Heart left ventricle (tissue), 16 donors: ENCODE measurements around the gene CDC27. TPM values are rescaled to one million over a fixed set of nuclear protein-coding genes. Genes with fewer than 3 reads are reported as not detected.

Experiments
- ATAC-seq, 4 donors: fragments of 200-7000 bp; cut with Tn5 transposase; one replicate each; pipeline ENCODE4 v1.9.1; 2020 to 2022; ENCODE audit warnings: moderate library complexity in 4 of 4, mild to moderate bottlenecking in 3 of 4, moderate number of reproducible peaks in 1 of 4
- DNase-seq, 5 donors: peaks; one replicate each; pipeline ENCODE4 v3.0.0-alpha.2; 2020
- H3K27ac ChIP-seq, 12 donors: fragments of 200-600 bp; sonication (generic) in 4 of 12; one replicate each; pipeline versions ENCODE4 v1.5.0 to v1.8.0; 2016 to 2022; ENCODE audit warnings: mild to moderate bottlenecking in 2 of 12
- H3K27me3 ChIP-seq, 9 donors: fragments of 200-600 bp; sonication (generic) in 2 of 9; one replicate each; pipeline versions ENCODE4 v1.5.1 to v1.8.0; 2016 to 2022; ENCODE audit warnings: mild to moderate bottlenecking in 3 of 9
- H3K36me3 ChIP-seq, 9 donors: fragments of 200-600 bp; sonication (generic) in 2 of 9; one replicate each; pipeline versions ENCODE4 v1.5.0 to v1.8.0; 2018 to 2022; ENCODE audit warnings: mild to moderate bottlenecking in 2 of 9
- H3K4me1 ChIP-seq, 12 donors: fragments of 200-600 bp; sonication (generic) in 4 of 12; one replicate each; pipeline versions ENCODE4 v1.5.0 to v1.8.0; 2016 to 2022; ENCODE audit warnings: mild to moderate bottlenecking in 3 of 12
- H3K4me3 ChIP-seq, 12 donors: fragments of 200-600 bp; sonication (generic) in 4 of 12; one replicate each; pipeline versions ENCODE4 v1.5.0 to v1.8.0; 2017 to 2022; ENCODE audit warnings: mild to moderate bottlenecking in 9 of 12, moderate library complexity in 4 of 12
- H3K9me3 ChIP-seq, 12 donors: fragments of 200-600 bp; sonication (generic) in 4 of 12; one replicate each; pipeline versions ENCODE4 v1.5.0 to v1.8.0; 2016 to 2022; ENCODE audit warnings: mild to moderate bottlenecking in 1 of 12
- POLR2A ChIP-seq, 2 donors: fragments of 450-650 bp; IDR thresholded peaks; one replicate each; pipeline ENCODE4 v1.6.1; 2017; ENCODE audit warnings: antibody characterized with exemption in 2 of 2, mild to moderate bottlenecking in 2 of 2, moderate library complexity in 2 of 2
- WGBS, 4 donors: extraction: QIAGEN DNeasy Blood & Tissue Kit in 2 of 4; methylation state at CpG; one replicate each; pipeline versions ENCODE4 v1.1.5 to v1.1.7; 2013 to 2018; 5-methylcytosine and 5-hydroxymethylcytosine counted together
- intact Hi-C, 10 donors: fragments of 100-400 bp; cut with DNase I; formaldehyde crosslinking; loops; one replicate each; pipeline versions ENCODE4 v1.11.1 to v1.14.2; 2022
- polyA plus RNA-seq, 2 donors: library from polyadenylated mRNA; stranded (reverse); fragments of 200-250 nt; gene quantifications; one replicate each; pipeline ENCODE4 v1.2.3, GENCODE V29; 2013
- total RNA-seq, 9 donors: library from RNA; depleted of rRNA in 2 of 9; stranded (reverse); fragments of >200 nt in 2 of 9; fragmentation: NEBNext Ultra II Directional in 3 of 9; extraction: Animal tissue kit (Norgen Biotek cat#: 25700) in 3 of 9; gene quantifications; one replicate each; pipeline versions ENCODE4 v1.1.0 to v1.2.4, GENCODE V29; 2016 to 2023
- TF ChIP-seq, protein P1 (sequence below), 12 donors: fragments of 200-600 bp; sonication (generic) in 4 of 12; IDR thresholded peaks; one replicate each; pipeline versions ENCODE4 v1.5.0 to v1.8.0; 2018 to 2022; ENCODE audit warnings: antibody characterized with exemption in 12 of 12, mild to moderate bottlenecking in 5 of 12
- donor health status: ischemic (EF 13 %, LVEDD 7.1; RV severe dilation, severe dysfunction).
- donor health status: healthy with polysubstance abuse.
- donor health status: DM: no; HTN: yes; CAD: no.
- donor health status: DM: no; HTN: no; CAD: no.
- donor health status: ischemic (EF 25% LVEDD 6.9; RV normal size, moderate dysfunction).
- donor health status: ischemic (EF 25% LVEDD 5.7; RV mildly dilated, moderate dysfunction).
- donor health status: healthy.
- donor health status: DM: yes; HTN: yes; CAD: no.
- donor health status: ischemic (EF 35%, LVEDD 5.7; RV mildly dilated, moderate dysfunction).
- donor health status: nonischemic (EF 11% LVEDD 7.7; RV severe dilation, severe dysfunction).
- donor health status: DM: yes; HTN: yes; CAD: no.
- donor health status: PGD.
- donor health status: ischemic (EF 29% LVEDD 5.4; RV normal size, mild dysfunction).
- donor health status: nonischemic (EF 23%, LVEDD 6.1; RV moderate dilation, normal function).

Gene CDC27
- total and polyA plus RNA-seq, 11 donors: 10.4 to 110 (median 78.0) TPM

DNA sequence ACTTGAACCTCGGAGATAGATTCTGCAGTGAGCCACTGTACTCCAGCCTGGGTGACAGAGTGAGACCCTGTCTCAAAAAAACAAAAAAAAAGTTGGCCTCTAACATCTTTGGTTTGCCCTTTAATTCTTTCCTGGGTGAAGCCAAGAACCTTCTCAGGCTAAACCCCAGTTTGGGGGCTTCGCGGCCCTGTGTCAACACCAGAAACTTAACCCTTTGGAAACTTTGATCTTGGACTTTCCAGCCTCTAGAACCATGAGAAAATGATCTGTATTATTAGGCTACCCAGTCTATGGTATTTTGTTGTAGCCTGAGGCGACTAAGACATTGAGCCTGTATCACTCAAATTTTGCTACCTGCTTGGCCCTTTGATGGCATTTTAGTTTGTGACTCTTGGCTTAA, 86.2 kb downstream of the CDC27 start:
- Histone ChIP-seq H3K4me1 (peaks cover 0 to 16% (median 8%) of the 10 kb centered on the region in 12 donors), H3K27ac (no peak overlapping the region), H3K9me3 (no peaks in the 10 kb centered on the region), H3K36me3 (no peaks in the 10 kb centered on the region), H3K27me3 (no peaks in the 10 kb centered on the region), H3K4me3 (no peak overlapping the region)
- DNase-seq: no peak
- intact Hi-C loops: loop anchor here in 1 of 10 donors (10.0 kb wide), 1 partner anchor 62 kb away; no protein-coding TSS in a partner anchor
- TF ChIP-seq POLR2A (IDR thresholded peaks at IDR 0.05): no peak
- TF ChIP-seq, protein P1, sequence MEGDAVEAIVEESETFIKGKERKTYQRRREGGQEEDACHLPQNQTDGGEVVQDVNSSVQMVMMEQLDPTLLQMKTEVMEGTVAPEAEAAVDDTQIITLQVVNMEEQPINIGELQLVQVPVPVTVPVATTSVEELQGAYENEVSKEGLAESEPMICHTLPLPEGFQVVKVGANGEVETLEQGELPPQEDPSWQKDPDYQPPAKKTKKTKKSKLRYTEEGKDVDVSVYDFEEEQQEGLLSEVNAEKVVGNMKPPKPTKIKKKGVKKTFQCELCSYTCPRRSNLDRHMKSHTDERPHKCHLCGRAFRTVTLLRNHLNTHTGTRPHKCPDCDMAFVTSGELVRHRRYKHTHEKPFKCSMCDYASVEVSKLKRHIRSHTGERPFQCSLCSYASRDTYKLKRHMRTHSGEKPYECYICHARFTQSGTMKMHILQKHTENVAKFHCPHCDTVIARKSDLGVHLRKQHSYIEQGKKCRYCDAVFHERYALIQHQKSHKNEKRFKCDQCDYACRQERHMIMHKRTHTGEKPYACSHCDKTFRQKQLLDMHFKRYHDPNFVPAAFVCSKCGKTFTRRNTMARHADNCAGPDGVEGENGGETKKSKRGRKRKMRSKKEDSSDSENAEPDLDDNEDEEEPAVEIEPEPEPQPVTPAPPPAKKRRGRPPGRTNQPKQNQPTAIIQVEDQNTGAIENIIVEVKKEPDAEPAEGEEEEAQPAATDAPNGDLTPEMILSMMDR (IDR thresholded peaks at IDR 0.05): no peak
- WGBS, 4 donors: 90 to 95% (median 94%) methylated on average over 4 of the region's 4 CpGs
- ATAC-seq: no peak

DNA sequence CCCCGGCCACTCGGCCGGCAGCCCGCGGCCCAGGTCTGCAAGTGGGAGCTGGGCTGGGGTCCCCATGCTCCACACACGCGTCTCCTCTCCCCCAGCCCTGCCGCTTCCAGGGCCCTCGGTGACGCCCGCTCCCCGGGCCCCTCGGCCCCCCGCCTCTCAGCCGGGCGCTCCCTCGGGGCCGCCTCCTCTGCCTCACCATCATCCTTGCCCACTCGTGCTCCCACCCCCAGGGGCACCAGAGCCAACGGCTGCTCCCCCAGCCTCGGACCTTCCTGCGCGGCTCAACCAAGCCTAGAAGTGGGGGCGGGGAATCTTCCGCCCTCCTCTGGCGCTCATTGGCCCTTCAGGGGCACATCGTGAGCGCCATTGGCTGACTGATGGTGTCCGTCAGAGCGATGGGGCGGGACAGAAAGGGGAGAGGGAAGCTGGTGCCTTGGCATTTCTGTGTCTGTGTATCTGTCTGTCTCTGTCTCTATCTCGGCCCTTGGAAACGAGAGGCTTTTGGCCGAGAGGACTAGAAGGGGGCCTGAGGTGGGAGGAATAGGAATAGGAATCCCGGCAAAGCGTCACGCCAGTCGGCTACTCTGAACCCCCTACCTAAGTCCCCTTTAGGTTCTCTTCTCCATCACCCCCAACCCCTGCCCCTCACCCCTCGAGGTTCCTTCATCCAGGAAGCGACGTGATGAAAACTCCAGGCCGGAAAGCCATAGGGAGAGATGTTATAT, 88.9 kb downstream of the CDC27 start:
- intact Hi-C loops: loop anchor here in 2 of 10 donors (10.0 kb wide), 2 partner anchors 65 to 885 kb away; no protein-coding TSS in a partner anchor
- H3K36me3 ChIP-seq: no peaks in the 10 kb centered on the region
- H3K27ac ChIP-seq: peak overlapping the region; percentile 53 to 86 (median 74)

GRCh38 chr17:47099451-47099986, 89.6 kb downstream of the CDC27 start:
- Histone ChIP-seq H3K4me1 (peaks cover 0 to 17% (median 9%) of the 10 kb centered on the region in 12 donors), H3K27me3 (no peaks in the 10 kb centered on the region), H3K27ac (peak overlapping the region; percentile 53 to 86 (median 74)), H3K36me3 (no peaks in the 10 kb centered on the region), H3K9me3 (no peaks in the 10 kb centered on the region), H3K4me3 (peak overlapping the region; percentile 72 to 99 (median 93))
- no peak for ATAC-seq
- TF ChIP-seq, protein P1 (IDR thresholded peaks at IDR 0.05): no peak
- no peak for TF ChIP-seq POLR2A (IDR thresholded peaks at IDR 0.05)
- no peak for DNase-seq
- intact Hi-C loops: loop anchor here in 1 of 10 donors (10.0 kb wide), 1 partner anchor 885 kb away; no protein-coding TSS in a partner anchor
- 6 to 9% (median 8%) methylated on average over 21 to 22 of the region's 22 CpGs for WGBS, 4 donors

More for the DNA sequence above, 88.9 kb downstream of the CDC27 start:
- 0 to 1% (median 0%) methylated on average over 23 to 42 of the region's 42 CpGs for WGBS, 4 donors
- peak in 1 of 2 donors; percentile 75 for TF ChIP-seq POLR2A (IDR thresholded peaks at IDR 0.05)
- TF ChIP-seq, protein P1 (IDR thresholded peaks at IDR 0.05): peak in 2 of 12 donors; percentile 19 to 20
- H3K27me3 ChIP-seq: no peaks in the 10 kb centered on the region
- H3K4me3 ChIP-seq: peak overlapping the region; percentile 72 to 99 (median 93)
- DNase-seq (peak; percentile 92 to 96 (median 94)), ATAC-seq (peak; percentile 99 to 100 (median 100))
- peaks cover 0 to 17% (median 9%) of the 10 kb centered on the region in 12 donors for H3K4me1 ChIP-seq
- H3K9me3 ChIP-seq: no peaks in the 10 kb centered on the region

GRCh38 chr17:47096343-47096742, 92.8 kb downstream of the CDC27 start:
- peaks cover 0 to 17% (median 9%) of the 10 kb centered on the region in 12 donors for H3K4me1 ChIP-seq
- ATAC-seq (no peak), DNase-seq (no peak)
- H3K4me3 ChIP-seq: no peak overlapping the region
- H3K9me3 ChIP-seq: peaks cover 0 to 11% (median 0%) of the 10 kb centered on the region in 12 donors
- peaks cover 0 to 5% (median 0%) of the 10 kb centered on the region in 9 donors for H3K36me3 ChIP-seq
- TF ChIP-seq POLR2A (IDR thresholded peaks at IDR 0.05): no peak
- TF ChIP-seq, protein P1 (IDR thresholded peaks at IDR 0.05): no peak
- intact Hi-C loops: loop anchor here in 1 of 10 donors (10.0 kb wide), 1 partner anchor 882 kb away; no protein-coding TSS in a partner anchor
- 85 to 92% (median 89%) methylated on average over 3 of the region's 3 CpGs for WGBS, 4 donors
- no peaks in the 10 kb centered on the region for H3K27me3 ChIP-seq
- no peak overlapping the region for H3K27ac ChIP-seq
